Loucy (cell line): ENCODE measurements around the gene UBE3D.

ENCODE experiments used
- H2AFZ ChIP-seq: fragments of 200-600 bp; sonication (generic); 2 replicates; pipeline ENCODE4 v1.6.0; 2016; ENCODE audit warnings: antibody characterized with exemption, mild to moderate bottlenecking, low read length, moderate library complexity
- H3F3A ChIP-seq: fragments of 200-600 bp; 2 replicates; pipeline ENCODE4 v1.6.0; 2016; ENCODE audit warnings: antibody characterized with exemption, low read depth, mild to moderate bottlenecking
- H3K27me3 ChIP-seq: fragments of 200-600 bp; sonication (generic); 2 replicates; pipeline ENCODE4 v1.6.1; 2014; ENCODE audit warnings: low read length, mild to moderate bottlenecking; ENCODE audit not compliant: insufficient read depth, poor library complexity, severe bottlenecking
- H3K36me3 ChIP-seq: fragments of 200-600 bp; sonication (generic); 2 replicates; pipeline ENCODE4 v1.6.1; 2016; ENCODE audit warnings: low read length; ENCODE audit not compliant: insufficient read depth
- H3K4me1 ChIP-seq: fragments of 200-600 bp; sonication (generic); 2 replicates; pipeline ENCODE4 v1.5.1; 2014; ENCODE audit warnings: low read length, mild to moderate bottlenecking; ENCODE audit not compliant: insufficient read depth, poor library complexity, severe bottlenecking
- H3K4me2 ChIP-seq: fragments of 200-600 bp; sonication (generic); 2 replicates; pipeline ENCODE4 v1.6.0; 2014; ENCODE audit warnings: antibody characterized with exemption, low read length, low read depth, mild to moderate bottlenecking; ENCODE audit not compliant: poor library complexity, severe bottlenecking
- H3K4me3 ChIP-seq: fragments of 200-600 bp; sonication (generic); 2 replicates; pipeline ENCODE4 v1.5.1; 2014; ENCODE audit warnings: low read length, mild to moderate bottlenecking, mixed read lengths; ENCODE audit not compliant: poor library complexity, severe bottlenecking
- H3K79me2 ChIP-seq: fragments of 200-600 bp; sonication (generic); 2 replicates; pipeline ENCODE4 v1.6.1; 2014; ENCODE audit warnings: low read length; ENCODE audit not compliant: insufficient read depth
- H3K9ac ChIP-seq: fragments of 200-600 bp; sonication (generic); 2 replicates; pipeline ENCODE4 v1.6.0; 2014; ENCODE audit warnings: mild to moderate bottlenecking, low read depth, low read length, moderate library complexity; ENCODE audit not compliant: poor library complexity, severe bottlenecking
- H3K9me2 ChIP-seq: fragments of 200-600 bp; sonication (generic); replicated peaks from 2 replicates; pipeline ENCODE4 v1.6.1; 2016; ENCODE audit warnings: low read depth, low read length, mixed read lengths
- H3K9me3 ChIP-seq: fragments of 200-600 bp; sonication (generic); 2 replicates; pipeline ENCODE4 v1.6.1; 2014; ENCODE audit warnings: mild to moderate bottlenecking, antibody characterized with exemption, low read length, low read depth; ENCODE audit not compliant: insufficient read depth
- H4K20me1 ChIP-seq: fragments of 200-600 bp; sonication (generic); 2 replicates; pipeline ENCODE4 v1.6.0; 2014; ENCODE audit warnings: antibody characterized with exemption, low read length, mild to moderate bottlenecking; ENCODE audit not compliant: insufficient read depth, poor library complexity, severe bottlenecking
- CTCF ChIP-seq: fragments of 200-600 bp; sonication (generic); conservative IDR thresholded peaks from 2 replicates; pipeline ENCODE4 v1.5.1; 2014; ENCODE audit warnings: mild to moderate bottlenecking, antibody characterized with exemption, low read length
- EZH2phosphoT487 ChIP-seq: fragments of 200-600 bp; IDR thresholded peaks from 2 replicates; pipeline ENCODE4 v1.6.1; 2018; ENCODE audit warnings: antibody characterized with exemption, mild to moderate bottlenecking, moderate library complexity, borderline replicate concordance

The UBE3D gene

GRCh38 chr6:82958551-82958950 is 107.1 kb downstream of the UBE3D start:
- Histone ChIP-seq H3K4me1 (peaks cover 60% of the 10 kb centered on the region), H3K4me2 (peak overlapping the region; percentile 87)

GRCh38 chr6:82957868-82958245 is 107.8 kb downstream of the UBE3D start:
- no peaks in the 10 kb centered on the region for H3K9me2 ChIP-seq
- no peaks in the 10 kb centered on the region for H3K36me3 ChIP-seq
- peak overlapping the region; percentile 87 for H3K4me2 ChIP-seq
- TF ChIP-seq CTCF: no peak
- no peak for TF ChIP-seq EZH2phosphoT487
- no peaks in the 10 kb centered on the region; the same call in 1 of the 2 replicates for H3F3A ChIP-seq
- H3K9ac ChIP-seq: peak overlapping the region; percentile 77
- peak overlapping the region; percentile 68 for H3K4me3 ChIP-seq
- H4K20me1 ChIP-seq: no peaks in the 10 kb centered on the region
- no peaks in the 10 kb centered on the region for H3K27me3 ChIP-seq
- H3K79me2 ChIP-seq: peaks cover 43% of the 10 kb centered on the region
- no peaks in the 10 kb centered on the region for H3K9me3 ChIP-seq
- H3K4me1 ChIP-seq: peaks cover 67% of the 10 kb centered on the region
- H2AFZ ChIP-seq: peak overlapping the region; percentile 60

More at GRCh38 chr6:82958551-82958950, 107.1 kb downstream of the UBE3D start:
- no peaks in the 10 kb centered on the region for H3K36me3 ChIP-seq
- no peak overlapping the region; the same call in 1 of the 2 replicates for H2AFZ ChIP-seq
- H4K20me1 ChIP-seq: no peaks in the 10 kb centered on the region
- peak overlapping the region; percentile 68 for H3K4me3 ChIP-seq
- TF ChIP-seq CTCF (no peak), EZH2phosphoT487 (no peak)
- no peaks in the 10 kb centered on the region for H3K9me2 ChIP-seq
- H3K27me3 ChIP-seq: no peaks in the 10 kb centered on the region
- no peak overlapping the region for H3K9ac ChIP-seq
- H3K79me2 ChIP-seq: peaks cover 36% of the 10 kb centered on the region
- no peaks in the 10 kb centered on the region; the same call in 1 of the 2 replicates for H3F3A ChIP-seq
- H3K9me3 ChIP-seq: no peaks in the 10 kb centered on the region

GRCh38 chr6:82957171-82957867 is 108.3 kb downstream of the UBE3D start:
- no peaks in the 10 kb centered on the region for H3K9me3 ChIP-seq
- peaks cover 44% of the 10 kb centered on the region for H3K79me2 ChIP-seq
- peak overlapping the region; percentile 68 for H3K4me3 ChIP-seq
- no peaks in the 10 kb centered on the region for H3K9me2 ChIP-seq
- no peaks in the 10 kb centered on the region for H3K36me3 ChIP-seq
- no peaks in the 10 kb centered on the region; the same call in 1 of the 2 replicates for H3F3A ChIP-seq
- H4K20me1 ChIP-seq: no peaks in the 10 kb centered on the region
- peak overlapping the region; percentile 87 for H3K4me2 ChIP-seq
- no peaks in the 10 kb centered on the region for H3K27me3 ChIP-seq
- peak overlapping the region; percentile 77 for H3K9ac ChIP-seq
- TF ChIP-seq EZH2phosphoT487: no peak
- TF ChIP-seq CTCF: no peak
- peak overlapping the region; percentile 60 for H2AFZ ChIP-seq
- H3K4me1 ChIP-seq: peaks cover 67% of the 10 kb centered on the region
